Keratinocyte (primary cell): Measurements from ENCODE around the gene OGDHL. TPM values are rescaled to one million over a fixed set of nuclear protein-coding genes. Genes with fewer than 3 reads are reported as not detected.

Source experiments
- DNase-seq: peaks from one replicate; pipeline ENCODE4 v3.0.0-alpha.2; 2011; ENCODE audit warnings: low read depth, missing footprints, low spot score
- FAIRE-seq: peaks from 2 replicates; lab custom pipeline; 2011; peaks lifted over from hg19 to GRCh38; lab: Jason Lieb, UNC
- H2AFZ ChIP-seq: 2 replicates; pipeline ENCODE4 v1.6.0; 2012; ENCODE audit warnings: low read length, control low read depth, inconsistent platforms; ENCODE audit not compliant: control insufficient read depth
- H3K27ac ChIP-seq: 2 replicates; pipeline ENCODE4 v1.5.1; 2011; ENCODE audit warnings: low read length; ENCODE audit not compliant: control insufficient read depth, insufficient read depth
- H3K27me3 ChIP-seq: 3 replicates; pipeline ENCODE4 v1.6.0; 2011; ENCODE audit warnings: low read length; ENCODE audit not compliant: control insufficient read depth, insufficient read depth; ENCODE audit errors: extremely low read depth
- H3K36me3 ChIP-seq, 2 experiments: 2 replicates in 1 of 2; 3 replicates in 1 of 2; pipeline ENCODE4 v1.5.1; 2011; ENCODE audit warnings: low read length in 2 of 2, mild to moderate bottlenecking in 1 of 2; ENCODE audit not compliant: control insufficient read depth in 2 of 2, insufficient read depth in 2 of 2; ENCODE audit errors: extremely low read depth in 1 of 2
- H3K4me1 ChIP-seq: 3 replicates; pipeline ENCODE4 v1.5.1; 2011; ENCODE audit warnings: low read length; ENCODE audit not compliant: control insufficient read depth, insufficient read depth; ENCODE audit errors: extremely low read depth
- H3K4me2 ChIP-seq: 3 replicates; pipeline ENCODE4 v1.6.0; 2011; ENCODE audit warnings: low read depth, low read length; ENCODE audit not compliant: control insufficient read depth, insufficient read depth; ENCODE audit errors: extremely low read depth
- H3K4me3 ChIP-seq, 3 experiments: fragments of 200-600 bp in 1 of 3; sonication (generic) in 1 of 3; 2 replicates in 2 of 3; 3 replicates in 1 of 3; pipeline ENCODE4 v1.5.1; 2011 to 2016; ENCODE audit warnings: low read length in 3 of 3, mild to moderate bottlenecking in 3 of 3, control low read depth in 2 of 3, inconsistent platforms in 1 of 3, low read depth in 1 of 3, mixed read lengths in 1 of 3, mixed run types in 1 of 3, moderate library complexity in 1 of 3; ENCODE audit not compliant: control insufficient read depth in 2 of 3, insufficient read depth in 2 of 3; ENCODE audit errors: extremely low read depth in 1 of 3
- H3K79me2 ChIP-seq: 2 replicates; pipeline ENCODE4 v1.6.0; 2012; ENCODE audit warnings: low read length; ENCODE audit not compliant: control insufficient read depth, insufficient read depth
- H3K9ac ChIP-seq: 3 replicates; pipeline ENCODE4 v1.6.0; 2011; ENCODE audit warnings: low read length; ENCODE audit not compliant: control insufficient read depth, insufficient read depth; ENCODE audit errors: extremely low read depth
- H3K9me1 ChIP-seq: 3 replicates; pipeline ENCODE4 v1.6.0; 2011; ENCODE audit warnings: low read length; ENCODE audit not compliant: control insufficient read depth, insufficient read depth; ENCODE audit errors: extremely low read depth
- H3K9me3 ChIP-seq: 2 replicates; pipeline ENCODE4 v1.5.1; 2012; ENCODE audit warnings: low read depth, low read length; ENCODE audit not compliant: control insufficient read depth
- H4K20me1 ChIP-seq: 3 replicates; pipeline ENCODE4 v1.6.0; 2011; ENCODE audit warnings: low read length; ENCODE audit not compliant: control insufficient read depth, insufficient read depth; ENCODE audit errors: extremely low read depth
- EZH2 ChIP-seq: IDR thresholded peaks from one replicate; pipeline ENCODE4 v1.6.1; 2012; ENCODE audit warnings: inconsistent platforms, mild to moderate bottlenecking, low read length, moderate library complexity
- dilution Hi-C: fragments of 300-500 bp; cut with MboI; formaldehyde crosslinking; loops from one replicate; pipeline ENCODE4 v1.7.0; 2020; ENCODE audit warnings: low sequenced_read_pairs; ENCODE audit not compliant: extremely low pct_ligation_motif_present
- polyA plus RNA-seq, 5 experiments: library from polyadenylated mRNA; depleted of rRNA in 3 of 5; stranded (reverse) in 3 of 5; stranded (forward) in 1 of 5; unstranded in 1 of 5; fragments of >200 nt; gene quantifications; 1 replicate in 1 of 5; 2 replicates in 3 of 5; 3 replicates in 1 of 5; pipeline versions ENCODE4 v1.2.1 to v1.2.3, GENCODE V29; 2011 to 2012; ENCODE audit warnings: missing spikeins in 2 of 5, low read depth in 1 of 5, low replicate concordance in 1 of 5
- TF ChIP-seq, protein P1 (sequence below), 3 experiments: IDR thresholded peaks in 1 of 3; conservative IDR thresholded peaks in 1 of 3; optimal IDR thresholded peaks in 1 of 3; 2 replicates in 2 of 3; 3 replicates in 1 of 3; pipeline versions ENCODE3 to v1.5.1; 2011; ENCODE audit warnings: low read length in 3 of 3, mild to moderate bottlenecking in 3 of 3, moderate library complexity in 2 of 3, control low read depth in 1 of 3, inconsistent platforms in 1 of 3; ENCODE audit not compliant: insufficient read depth in 2 of 3; ENCODE audit errors: extremely low read depth in 1 of 3

Gene OGDHL
- polyA plus RNA-seq, 1 donor (not counting 4 experiments of a cell fraction or from before 2014, with no cell fraction given) = 0.09 TPM

DNA sequence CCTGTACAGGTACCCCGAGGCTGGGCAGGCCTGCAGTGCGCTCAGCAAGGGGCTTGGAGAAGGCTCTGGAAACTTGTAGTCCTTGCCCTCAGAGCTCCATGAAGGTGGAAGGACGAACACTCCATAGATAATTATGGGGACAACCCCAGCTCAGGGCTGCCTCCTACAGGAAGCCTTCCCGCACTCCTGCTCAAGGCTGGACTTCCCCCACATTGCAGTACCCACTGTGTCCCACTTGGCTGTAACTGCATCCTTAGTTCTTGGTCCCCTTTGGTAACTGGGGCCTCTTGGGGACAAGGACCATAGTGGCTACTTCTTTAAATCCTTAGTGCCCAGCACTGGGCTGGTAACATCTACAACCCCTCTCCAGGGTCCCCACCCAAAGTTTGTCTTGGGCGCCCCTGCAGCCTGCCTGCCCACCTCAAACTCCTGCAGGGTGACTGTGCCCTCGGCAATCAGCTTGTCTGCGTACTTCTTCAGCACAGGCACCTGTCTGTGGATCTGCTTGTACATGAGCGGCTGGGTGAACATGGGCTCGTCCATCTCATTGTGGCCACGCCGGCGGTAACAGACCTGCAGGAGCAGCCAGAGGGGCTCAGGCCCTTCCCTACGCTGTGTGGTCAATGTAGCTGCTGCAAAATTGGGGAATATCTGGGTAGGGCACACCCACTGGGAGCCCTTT, 17.1 kb downstream of the OGDHL start:
- H3K4me3 ChIP-seq = no peak overlapping the region
- no peaks in the 10 kb centered on the region for H3K9me3 ChIP-seq
- no peaks in the 10 kb centered on the region for H3K4me1 ChIP-seq
- H3K9me1 ChIP-seq = no peaks in the 10 kb centered on the region
- H3K27ac ChIP-seq = no peak overlapping the region
- dilution Hi-C loops = no loop called here
- no peaks in the 10 kb centered on the region for H3K79me2 ChIP-seq
- H3K4me2 ChIP-seq = no peak overlapping the region
- H4K20me1 ChIP-seq = no peaks in the 10 kb centered on the region
- no peak for FAIRE-seq
- H3K9ac ChIP-seq = no peak overlapping the region
- H2AFZ ChIP-seq = no peak overlapping the region
- H3K36me3 ChIP-seq = no peaks in the 10 kb centered on the region
- no peak for DNase-seq
- H3K27me3 ChIP-seq = no peaks in the 10 kb centered on the region
- TF ChIP-seq EZH2 = no peak
- TF ChIP-seq, protein P1, sequence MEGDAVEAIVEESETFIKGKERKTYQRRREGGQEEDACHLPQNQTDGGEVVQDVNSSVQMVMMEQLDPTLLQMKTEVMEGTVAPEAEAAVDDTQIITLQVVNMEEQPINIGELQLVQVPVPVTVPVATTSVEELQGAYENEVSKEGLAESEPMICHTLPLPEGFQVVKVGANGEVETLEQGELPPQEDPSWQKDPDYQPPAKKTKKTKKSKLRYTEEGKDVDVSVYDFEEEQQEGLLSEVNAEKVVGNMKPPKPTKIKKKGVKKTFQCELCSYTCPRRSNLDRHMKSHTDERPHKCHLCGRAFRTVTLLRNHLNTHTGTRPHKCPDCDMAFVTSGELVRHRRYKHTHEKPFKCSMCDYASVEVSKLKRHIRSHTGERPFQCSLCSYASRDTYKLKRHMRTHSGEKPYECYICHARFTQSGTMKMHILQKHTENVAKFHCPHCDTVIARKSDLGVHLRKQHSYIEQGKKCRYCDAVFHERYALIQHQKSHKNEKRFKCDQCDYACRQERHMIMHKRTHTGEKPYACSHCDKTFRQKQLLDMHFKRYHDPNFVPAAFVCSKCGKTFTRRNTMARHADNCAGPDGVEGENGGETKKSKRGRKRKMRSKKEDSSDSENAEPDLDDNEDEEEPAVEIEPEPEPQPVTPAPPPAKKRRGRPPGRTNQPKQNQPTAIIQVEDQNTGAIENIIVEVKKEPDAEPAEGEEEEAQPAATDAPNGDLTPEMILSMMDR (optimal IDR thresholded peaks at IDR 0.05 in 1 of 3, IDR thresholded peaks at IDR 0.05 in 1 of 3, conservative IDR thresholded peaks at IDR 0.05 in 1 of 3; ENCODE audit: extremely low read depth in 1 of 3, insufficient read depth in 2 of 3, low read length in 3 of 3) = peak in 1 of 3 experiments; percentile 24

- dilution Hi-C loops = no loop called here
- TF ChIP-seq, protein P1 (optimal IDR thresholded peaks at IDR 0.05 in 1 of 3, IDR thresholded peaks at IDR 0.05 in 1 of 3, conservative IDR thresholded peaks at IDR 0.05 in 1 of 3; ENCODE audit: extremely low read depth in 1 of 3, insufficient read depth in 2 of 3, low read length in 3 of 3) = no peak
- no peak for TF ChIP-seq EZH2
- no peak for FAIRE-seq
- Histone ChIP-seq H3K27ac (no peak overlapping the region), H3K9ac (no peak overlapping the region), H3K9me1 (no peaks in the 10 kb centered on the region), H3K4me3 (no peak overlapping the region), H4K20me1 (no peaks in the 10 kb centered on the region), H2AFZ (no peak overlapping the region), H3K79me2 (no peaks in the 10 kb centered on the region), H3K4me1 (no peaks in the 10 kb centered on the region), H3K27me3 (no peaks in the 10 kb centered on the region), H3K36me3 (no peaks in the 10 kb centered on the region), H3K4me2 (no peak overlapping the region), H3K9me3 (no peaks in the 10 kb centered on the region)
- DNase-seq = no peak
These were observed 17.9 kb downstream of the OGDHL start for GRCh38 chr10:49744091-49744685.
